Left renal pelvis (tissue), 4 donors: Measurements from ENCODE around the gene GNG12. TPM values are rescaled to one million over a fixed set of nuclear protein-coding genes. Genes with fewer than 3 reads are reported as not detected.

Experiments
- DNase-seq, 4 donors: peaks; one replicate each; pipeline ENCODE4 v3.0.0-alpha.2; 2013; ENCODE audit warnings: low read depth in 4 of 4, low spot score in 3 of 4
- polyA plus RNA-seq, 4 donors: library from polyadenylated mRNA; unstranded; fragments of 120-200 nt; gene quantifications; one replicate each; pipeline ENCODE4 v1.2.1, GENCODE V29; 2013; ENCODE audit not compliant: insufficient read length in 4 of 4

Gene GNG12
- polyA plus RNA-seq, 4 donors: 91.1 to 142 (median 121) TPM

DNA sequence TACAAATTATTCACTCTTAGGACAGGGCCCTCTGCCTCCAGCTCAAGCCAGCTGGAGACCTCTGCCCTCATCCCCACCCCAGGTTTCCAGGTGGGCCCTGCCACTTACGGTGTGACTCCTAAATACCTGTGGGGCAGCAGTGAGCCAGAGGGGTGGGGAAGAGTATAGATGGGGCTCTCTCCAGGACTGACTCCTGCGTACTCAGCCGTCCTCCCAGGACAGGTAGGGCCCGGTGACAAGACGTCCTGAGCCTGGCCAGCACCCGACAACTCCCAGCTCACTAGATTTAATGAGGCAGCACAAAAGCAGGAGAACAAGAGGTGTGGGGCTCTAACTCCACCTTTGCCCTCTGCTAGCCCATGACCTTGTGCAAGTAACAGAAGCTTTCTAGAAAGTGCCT, 16.8 kb downstream of the GNG12 start:
- no peak for DNase-seq

DNA sequence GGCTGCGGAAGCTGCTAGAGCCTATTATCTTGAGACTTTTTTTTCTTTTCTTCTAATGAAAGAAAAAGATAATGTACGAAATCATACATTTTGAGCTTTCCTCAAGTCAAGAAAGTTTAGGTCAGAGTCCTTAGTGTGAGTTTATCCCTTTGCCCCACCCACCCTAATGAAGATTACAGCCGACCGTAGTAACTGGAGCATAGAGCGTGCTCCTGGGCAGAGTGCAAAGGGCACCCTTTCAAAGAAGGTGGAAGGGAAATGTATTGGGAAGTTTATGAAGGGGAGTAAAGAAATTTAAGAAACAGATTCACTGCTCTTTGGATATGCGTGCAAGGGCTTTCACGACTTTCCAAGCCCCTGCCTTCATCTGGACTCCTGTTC, 17.2 kb downstream of the GNG12 start:
- DNase-seq: no peak

DNA sequence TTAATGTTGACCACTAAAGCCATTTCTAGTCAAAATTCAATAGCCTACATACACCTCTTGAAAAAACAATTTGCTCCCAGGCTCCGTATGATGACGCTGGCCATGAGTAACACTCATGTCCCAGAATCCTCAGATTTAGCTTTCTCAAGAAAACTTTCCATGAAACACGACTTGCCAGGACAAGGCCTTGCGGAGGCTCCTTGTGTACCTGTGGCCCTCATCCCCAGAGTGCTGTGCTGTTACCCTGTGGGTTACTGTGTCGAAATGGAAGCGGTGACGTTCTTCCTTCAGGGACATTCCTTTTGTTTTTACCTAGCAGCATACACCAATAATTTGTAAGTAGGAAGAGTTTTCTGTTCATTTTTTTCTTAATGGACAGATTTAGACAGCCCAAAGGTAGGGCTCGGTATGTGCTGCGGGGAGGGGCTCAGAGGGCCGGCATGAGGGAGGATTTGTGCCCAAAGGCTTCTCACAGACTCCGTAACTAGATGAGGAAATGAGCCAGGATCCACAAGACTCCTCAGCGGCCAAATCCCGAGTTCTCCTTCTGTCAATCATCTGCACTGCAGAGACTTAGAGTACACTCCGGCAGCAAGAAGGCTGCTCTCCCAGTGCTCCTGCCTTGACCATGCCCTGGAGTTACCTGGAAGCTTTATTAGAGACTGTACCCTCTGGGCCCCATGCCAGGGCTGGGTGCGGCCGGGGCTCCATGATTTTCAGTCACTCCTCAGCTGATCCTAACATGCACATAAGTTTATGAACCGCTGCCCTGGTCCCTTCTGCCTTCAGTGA, 17.8 kb downstream of the GNG12 start:
- DNase-seq: no peak

DNA sequence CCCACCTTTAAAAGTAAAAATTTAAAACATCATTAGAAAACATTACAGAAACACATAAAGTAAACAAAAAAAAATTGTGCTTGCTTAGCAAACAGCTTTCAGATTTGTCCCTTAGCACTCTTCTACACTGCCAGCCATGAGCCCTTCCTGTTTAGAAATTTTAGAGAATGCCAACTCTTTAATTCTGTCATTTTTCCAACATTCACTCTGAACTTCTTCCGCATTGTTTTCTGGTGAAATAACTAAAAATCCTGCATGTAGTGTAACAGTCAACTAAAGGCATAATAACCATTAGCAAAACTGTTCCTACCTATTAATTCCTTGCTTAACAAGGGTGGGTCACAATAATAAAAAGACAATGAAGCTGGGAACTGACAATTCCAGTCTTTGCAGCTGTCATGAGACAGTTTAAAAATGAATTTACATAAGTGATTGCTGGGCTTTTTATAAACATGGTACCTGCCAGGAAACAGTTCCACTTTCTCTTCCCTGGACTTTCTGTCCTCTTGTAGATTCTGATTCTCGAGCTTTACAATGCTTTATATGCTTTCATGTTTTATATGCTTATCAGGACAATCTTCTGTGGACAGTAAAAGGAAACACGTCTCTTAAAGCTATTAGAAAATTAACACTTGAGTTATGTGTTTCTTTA, 19.0 kb downstream of the GNG12 start:
- no peak for DNase-seq

DNA sequence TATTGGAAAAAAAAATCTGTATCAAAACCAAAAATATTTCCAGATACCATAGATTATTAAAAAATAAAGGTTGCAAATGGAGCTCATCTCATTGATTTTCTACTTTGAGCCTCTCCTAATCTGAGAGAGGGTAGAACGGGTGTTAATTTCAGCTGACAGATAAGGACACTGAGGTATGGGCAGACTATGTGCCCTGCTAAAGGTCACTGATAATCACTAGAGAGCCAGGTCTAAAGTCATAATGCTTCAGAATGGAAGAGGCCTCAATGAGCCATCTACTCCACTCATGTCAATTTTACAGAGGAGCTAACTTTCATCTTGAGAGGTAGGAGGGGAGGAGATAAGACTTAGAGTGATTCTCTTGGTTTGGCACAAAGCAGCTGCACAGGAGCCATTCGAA, 21.0 kb downstream of the GNG12 start:
- no peak for DNase-seq

DNA sequence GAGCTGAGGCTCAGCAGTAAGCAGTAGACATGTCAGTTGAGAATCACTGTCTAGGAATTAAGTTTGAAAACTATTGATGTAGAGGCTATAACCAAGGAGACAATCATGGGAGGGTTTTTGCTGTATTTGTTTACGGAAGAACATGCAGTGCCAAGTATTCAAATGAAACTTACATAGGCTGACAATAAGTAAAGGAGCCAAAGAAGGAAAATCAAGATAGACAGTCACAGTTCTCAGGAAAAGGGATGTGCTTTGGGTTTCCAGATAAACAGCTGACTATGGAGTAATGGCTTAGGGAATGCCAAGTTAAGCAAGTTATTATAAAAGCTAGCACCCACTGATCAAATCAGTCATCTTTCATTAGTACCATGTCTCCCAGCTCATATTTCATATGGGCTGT, 21.5 kb downstream of the GNG12 start:
- no peak for DNase-seq

DNA sequence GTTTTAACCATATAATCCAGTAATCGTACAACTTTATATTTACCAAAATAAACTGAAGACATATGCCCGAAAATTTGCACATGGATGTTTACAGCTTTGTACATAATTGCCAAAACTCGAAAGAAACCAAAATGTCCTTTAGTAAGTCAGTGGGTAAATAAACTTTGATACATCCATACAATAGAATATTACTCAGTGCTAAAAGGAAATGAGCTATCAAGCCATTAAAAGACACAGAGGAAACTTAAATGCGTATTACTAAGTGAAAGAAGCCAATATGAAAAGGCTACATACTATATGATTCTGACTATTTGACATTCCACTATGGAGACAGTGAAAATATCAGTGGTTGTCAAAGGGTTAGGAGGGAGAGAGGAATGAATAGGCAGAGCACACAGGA, 23.4 kb downstream of the GNG12 start:
- no peak for DNase-seq

DNA sequence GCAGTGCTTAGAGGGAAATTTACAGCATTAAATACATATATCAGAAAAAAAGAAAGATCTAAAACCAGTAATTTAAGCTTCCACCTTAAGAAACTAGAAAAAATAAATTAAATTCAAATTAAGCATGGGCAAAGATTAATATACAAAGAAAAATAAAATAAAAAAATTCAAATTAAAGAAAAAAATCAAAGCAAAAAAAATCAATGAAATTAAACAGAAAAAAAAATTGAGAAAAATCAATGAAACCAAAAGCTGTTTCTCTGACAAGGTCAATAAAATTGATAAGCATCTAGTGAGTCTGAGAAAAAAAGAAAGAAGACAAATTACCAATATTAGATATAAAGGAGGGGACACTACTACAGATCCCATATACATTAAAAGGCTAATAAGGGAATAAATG, 26.0 kb downstream of the GNG12 start:
- DNase-seq: no peak

DNA sequence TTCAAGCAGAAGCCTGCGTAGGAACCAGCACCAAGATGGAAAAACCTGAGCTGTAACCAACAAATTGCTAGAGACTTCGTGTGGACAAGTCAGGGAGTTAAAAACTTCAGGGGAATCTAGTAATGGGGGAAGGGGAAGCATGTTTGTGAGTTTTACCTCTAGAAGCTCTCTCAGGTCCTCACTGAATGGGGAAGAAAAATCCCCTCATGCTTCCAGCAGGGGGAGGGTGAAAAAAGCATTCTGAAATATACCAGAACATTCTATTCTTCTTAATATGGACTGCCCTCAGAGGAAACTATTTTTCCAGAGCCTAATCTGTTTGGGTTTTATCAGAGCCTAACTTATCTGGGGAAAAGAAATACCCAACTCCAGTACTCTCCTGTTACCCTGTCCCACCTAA, 28.6 kb downstream of the GNG12 start:
- no peak for DNase-seq

DNA sequence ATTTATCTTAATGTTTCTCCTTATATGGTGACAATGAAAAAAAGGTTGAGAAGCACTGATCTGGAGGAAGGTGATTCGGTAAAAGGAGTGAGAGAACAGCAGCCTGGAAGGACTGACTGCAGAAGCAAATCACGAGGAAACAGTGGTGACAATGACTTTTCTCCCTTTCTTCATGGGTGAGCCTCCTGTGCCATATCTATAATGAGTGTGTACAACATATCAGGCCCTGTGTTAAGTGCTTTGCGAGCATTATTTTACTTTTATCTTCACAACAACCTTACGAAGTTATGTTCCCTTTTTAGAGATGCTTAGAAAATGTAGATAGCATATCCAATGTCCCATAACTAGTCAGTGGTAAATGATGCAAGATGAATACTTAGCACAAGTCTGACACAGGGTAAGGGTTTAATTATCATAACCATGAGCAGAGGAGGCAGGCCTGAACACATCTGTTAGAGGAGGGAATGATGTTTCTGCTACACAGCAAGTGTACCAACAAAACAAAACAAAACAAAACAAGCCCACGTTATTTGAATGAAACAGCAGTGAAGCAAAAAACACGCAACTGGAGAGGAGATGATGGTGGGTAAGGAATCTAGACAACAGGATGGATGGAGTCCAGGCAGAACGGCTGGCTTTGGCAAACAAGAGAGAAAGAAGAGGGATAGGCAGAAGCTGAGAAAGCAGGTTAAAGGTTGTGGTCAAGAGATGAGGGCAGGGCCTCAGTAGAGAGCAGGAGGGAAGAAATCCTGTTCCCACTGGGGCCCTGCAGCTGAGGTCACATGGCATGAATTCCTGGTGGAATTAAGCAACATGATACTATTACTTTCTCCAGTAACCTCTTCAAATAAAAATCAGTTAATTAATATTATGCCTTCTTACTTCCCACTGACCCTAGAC, 29.6 kb downstream of the GNG12 start:
- DNase-seq: no peak

DNA sequence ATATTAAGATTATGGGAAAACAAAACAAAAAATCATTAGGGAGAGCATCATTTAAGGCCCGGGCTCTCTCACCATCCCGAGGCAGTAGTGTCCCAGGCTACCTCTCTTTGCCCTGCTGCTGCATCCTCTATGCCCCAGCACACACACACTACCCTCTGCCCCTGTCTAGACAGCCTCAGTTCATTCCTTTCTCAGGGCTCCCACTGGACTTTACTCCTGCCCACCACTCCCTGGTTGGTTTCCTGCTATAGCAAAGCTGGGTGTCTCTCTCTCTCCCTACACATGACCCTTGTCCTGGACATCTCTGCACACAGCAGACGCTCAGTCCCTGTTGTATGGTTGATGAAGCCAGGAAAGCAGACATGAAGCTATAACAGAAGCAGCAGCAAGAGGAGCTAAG, 30.7 kb downstream of the GNG12 start:
- no peak for DNase-seq

DNA sequence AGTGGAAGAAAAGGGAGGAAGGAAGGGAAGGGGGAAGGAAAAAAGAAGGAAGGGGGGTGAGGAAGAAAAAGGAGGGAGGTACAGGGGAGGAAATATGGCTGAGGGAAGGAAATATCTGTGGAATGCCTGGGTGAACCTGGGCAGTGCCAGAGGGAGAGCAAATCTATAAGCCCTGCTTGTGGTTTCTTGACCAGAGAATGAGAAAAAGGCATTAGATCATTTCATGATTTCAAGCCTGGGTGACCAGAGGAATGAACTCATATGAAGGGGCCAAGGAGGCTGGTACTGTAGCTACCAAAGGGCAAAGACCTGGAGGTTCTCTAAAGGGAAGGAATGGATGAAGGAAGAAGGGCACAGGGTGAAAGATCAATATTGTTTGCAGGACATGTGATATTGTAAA, 31.4 kb downstream of the GNG12 start:
- DNase-seq: peak in 1 of 4 donors; percentile 14

DNA sequence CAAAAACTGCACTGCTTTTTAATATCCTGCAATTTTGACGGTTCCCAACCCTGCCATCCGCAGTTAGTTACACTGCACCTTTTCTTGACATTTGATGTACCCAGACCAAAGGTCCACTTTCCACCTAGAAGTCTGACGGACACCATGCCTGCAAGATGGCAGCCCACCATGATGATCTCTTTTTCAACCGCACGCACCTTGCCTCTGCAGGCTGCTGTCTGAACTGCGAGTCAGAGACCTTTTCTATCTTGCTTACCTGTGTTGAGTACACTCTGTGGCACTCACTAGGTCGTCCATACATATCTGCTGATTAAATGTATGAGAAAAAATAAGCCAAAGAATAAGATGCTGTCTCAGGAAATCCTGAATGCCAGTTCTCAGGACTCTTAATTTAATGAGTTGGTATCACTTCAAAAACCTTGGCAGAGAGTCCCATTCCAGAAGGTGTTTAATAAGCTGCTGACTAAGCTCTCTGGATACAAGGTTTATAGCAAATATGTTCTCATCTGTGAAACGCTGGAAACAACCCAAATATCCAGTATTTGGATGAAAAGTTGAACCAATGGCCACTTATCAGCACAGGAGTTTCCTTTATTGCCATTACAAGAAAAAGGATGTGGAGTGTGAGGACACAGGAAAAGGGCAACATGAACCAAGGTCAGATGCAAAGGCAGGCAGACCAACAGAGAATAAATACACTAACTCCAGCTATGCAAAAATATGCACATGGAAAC, 37.9 kb downstream of the GNG12 start:
- no peak for DNase-seq

DNA sequence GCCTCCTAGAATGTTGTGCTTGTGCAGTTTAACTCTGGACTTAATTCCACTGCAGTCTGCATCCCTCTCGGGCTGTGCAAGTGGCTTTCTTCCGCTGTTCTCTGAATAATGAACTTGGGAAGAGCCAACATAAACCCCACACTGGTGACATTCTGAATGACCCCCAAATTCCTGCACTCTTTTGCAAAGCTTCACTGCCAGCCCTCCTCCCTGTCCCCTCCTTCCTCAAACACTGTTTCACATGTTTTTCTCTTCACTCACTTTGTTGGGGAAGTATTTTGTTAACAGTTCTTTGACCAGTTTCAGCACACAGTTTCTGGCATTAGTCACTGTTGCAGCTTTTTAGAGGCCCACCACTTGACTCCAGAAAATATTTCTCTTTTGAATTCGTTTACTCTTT, 39.7 kb downstream of the GNG12 start:
- peak in 3 of 4 donors; percentile 26 to 38 (median 33) for DNase-seq

DNA sequence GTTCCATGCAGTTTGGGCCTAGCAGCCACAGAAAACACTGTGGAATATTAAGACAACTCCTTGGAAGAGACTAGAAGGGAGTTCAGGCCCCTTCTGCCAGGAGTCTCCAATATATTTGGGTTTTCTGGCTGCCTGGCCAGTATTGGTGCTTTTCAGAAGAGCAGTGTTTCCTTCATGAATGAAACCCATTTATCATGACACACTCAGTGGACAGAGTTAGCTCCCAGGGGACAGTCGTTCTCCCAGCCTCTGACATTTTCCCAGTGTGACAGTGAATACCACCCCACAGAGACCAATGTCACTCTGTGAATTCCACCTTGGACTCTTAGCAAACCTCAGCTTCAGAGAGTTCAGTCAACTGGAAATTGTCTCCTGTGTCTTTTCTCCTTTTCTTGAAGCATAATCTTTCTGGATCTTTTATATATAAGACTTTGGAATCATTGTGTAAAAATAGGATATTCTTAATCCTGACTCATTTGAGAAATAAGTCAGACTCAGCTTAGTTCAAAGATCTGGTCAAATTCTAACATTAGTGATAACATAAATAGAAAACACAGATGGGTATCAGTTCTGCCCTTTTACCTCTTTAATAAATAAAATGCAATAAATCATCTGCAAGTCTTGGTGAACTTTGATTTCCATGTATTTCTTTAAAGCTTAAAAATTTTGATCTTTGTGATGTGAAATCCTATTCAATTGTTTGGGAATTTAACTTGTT, 40.4 kb downstream of the GNG12 start:
- no peak for DNase-seq

DNA sequence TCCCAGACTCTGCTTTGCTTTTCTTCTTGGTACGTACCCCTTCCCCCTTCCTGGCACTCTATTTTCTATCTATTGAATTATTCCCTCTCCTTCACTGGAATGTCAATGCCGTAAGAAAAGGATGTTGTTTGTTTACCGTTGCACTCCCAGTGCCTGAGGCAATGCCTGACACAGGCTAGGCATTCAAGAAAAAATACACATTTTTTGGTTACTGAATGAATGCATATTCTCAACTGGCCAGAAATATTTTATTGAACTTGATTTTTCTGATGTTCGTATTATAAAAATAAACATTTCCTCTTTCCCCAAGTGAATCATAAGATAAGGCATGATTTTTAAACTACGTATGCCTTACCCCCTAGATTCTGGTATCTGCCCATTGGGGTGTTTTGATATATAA, 41.2 kb downstream of the GNG12 start:
- no peak for DNase-seq

DNA sequence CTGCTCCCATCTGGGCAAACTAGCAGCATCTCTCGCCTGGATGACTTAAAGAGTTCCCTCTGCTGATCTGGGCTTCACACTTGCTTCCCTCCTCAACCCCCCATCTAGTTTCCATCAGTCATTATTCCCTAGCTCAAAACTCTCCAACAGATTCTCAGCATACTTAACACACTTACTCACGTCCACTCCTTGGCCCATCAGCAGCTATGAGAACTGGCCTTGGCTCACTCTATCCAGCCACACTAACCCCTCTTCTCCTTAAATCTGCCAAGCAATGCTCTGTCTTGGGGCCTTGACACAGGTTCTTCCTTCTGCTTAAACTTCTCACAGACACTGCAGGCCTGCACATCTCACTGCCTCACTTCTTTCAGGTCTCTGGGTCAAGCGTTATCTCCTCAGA, 41.6 kb downstream of the GNG12 start:
- DNase-seq: no peak

DNA sequence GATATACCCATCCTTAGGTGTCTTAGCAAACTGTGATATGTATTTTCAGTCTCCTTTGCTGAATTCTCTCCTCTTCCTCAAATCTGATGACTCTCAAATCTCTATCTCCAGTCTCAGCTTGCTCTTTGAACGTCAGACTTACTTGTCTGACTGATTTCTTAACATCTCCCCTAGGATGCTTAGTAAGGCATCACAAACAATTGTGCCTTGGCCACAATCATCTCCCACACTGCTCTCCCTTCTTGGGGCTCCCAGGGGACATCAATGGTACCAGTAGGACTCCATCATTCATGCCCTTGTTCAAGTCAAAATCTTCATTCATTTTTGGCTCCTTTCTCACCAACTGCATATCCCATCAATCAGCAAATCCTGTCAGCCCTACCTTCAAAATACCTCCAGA, 42.0 kb downstream of the GNG12 start:
- no peak for DNase-seq

DNA sequence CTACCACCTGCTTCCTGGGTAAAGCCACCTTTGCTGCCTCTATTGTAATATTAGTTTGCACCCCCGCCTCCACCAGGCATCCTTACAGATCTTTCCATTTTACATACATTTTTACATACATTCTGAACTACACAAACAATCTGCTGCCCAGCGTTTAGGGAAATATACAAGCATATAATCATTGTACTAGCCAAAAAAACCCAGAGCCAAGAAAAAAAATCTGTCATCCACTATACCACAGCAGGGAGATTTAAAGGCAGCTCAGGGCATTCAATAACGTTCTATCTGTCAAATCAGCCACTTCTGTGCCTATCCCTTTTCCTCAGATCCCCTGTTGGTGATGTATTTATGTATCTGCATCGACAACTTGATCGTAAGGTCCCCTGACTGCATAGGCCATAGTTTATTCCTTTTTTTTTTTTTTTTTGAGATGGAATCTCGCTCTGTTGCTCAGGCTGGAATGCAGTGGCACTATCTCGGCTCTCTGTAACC, 43.0 kb downstream of the GNG12 start:
- no peak for DNase-seq

DNA sequence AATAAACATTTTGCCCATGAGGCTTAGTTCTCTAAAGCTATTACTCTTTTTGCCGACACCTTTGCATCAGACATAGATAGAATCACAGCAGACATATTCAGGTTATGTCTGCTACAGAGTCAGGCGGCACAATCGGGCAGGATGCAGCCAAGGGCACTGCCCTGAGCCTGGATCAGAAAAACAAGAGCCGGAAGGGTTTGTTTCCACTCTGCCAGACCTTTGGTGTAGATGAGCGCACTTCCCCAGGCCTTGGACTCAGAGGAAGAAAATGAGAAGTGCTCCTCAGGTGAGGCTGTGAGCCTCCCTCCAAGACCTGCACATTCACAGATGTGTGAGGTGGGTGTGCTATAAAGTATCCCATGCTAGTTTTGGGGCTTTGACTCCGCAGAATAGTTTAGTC, 43.7 kb downstream of the GNG12 start:
- no peak for DNase-seq
